Hepatocyte (in vitro differentiated cells): Measurements from ENCODE around the gene PTPRM.

ENCODE experiments used
- CTCF ChIP-seq: fragments of 200-600 bp; sonication (generic); IDR thresholded peaks from 2 replicates; pipeline ENCODE4 v1.5.1; 2016; ENCODE audit warnings: antibody characterized with exemption, mild to moderate bottlenecking; ENCODE audit not compliant: poor library complexity
- EZH2 ChIP-seq: fragments of 200-600 bp; sonication (generic); IDR thresholded peaks from 2 replicates; pipeline ENCODE4 v1.6.1; 2016; ENCODE audit warnings: antibody characterized with exemption, mild to moderate bottlenecking, borderline replicate concordance
- EZH2phosphoT487 ChIP-seq: fragments of 200-600 bp; sonication (generic); IDR thresholded peaks from one replicate; pipeline ENCODE4 v1.6.1; 2018; ENCODE audit warnings: antibody characterized with exemption, mild to moderate bottlenecking, low read depth, moderate library complexity; ENCODE audit not compliant: unreplicated experiment, severe bottlenecking

DNA sequence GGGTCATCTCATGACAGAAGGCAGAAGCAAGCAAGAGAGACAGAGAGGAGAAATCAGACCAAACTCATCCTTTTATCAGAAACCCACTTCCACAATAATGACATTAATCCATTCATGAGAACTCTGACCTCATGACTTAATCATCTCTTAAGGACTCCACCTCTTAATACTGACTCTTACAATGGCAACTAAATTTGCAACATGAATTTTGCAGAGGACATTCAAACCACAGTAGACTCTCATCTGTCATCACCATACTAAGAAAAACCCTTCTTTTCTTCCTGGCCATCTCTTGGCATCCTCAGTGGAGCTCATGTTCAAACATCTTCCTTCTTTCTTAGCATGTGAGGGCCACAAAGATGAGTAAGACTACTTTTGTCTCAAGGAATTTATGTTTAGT is 565.9 kb downstream of the PTPRM start:
- TF ChIP-seq CTCF (no peak), EZH2 (no peak), EZH2phosphoT487 (no peak)
